Fibroblast of the aortic adventitia (primary cell): Measurements from ENCODE around the gene GPR42. TPM values are rescaled to one million over a fixed set of nuclear protein-coding genes. Genes with fewer than 3 reads are reported as not detected.

Source experiments
- DNase-seq: peaks from one replicate; pipeline ENCODE4 v3.0.0-alpha.2; 2010; ENCODE audit warnings: low read depth
- H3K4me3 ChIP-seq: 2 replicates; pipeline ENCODE4 v1.5.1; 2011; ENCODE audit warnings: low read depth, mild to moderate bottlenecking, control low read depth, low read length, moderate library complexity
- CTCF ChIP-seq: IDR thresholded peaks from 2 replicates; pipeline ENCODE4 v1.5.1; 2011; ENCODE audit warnings: mild to moderate bottlenecking, low read length, control low read depth, inconsistent platforms; ENCODE audit not compliant: insufficient read depth
- total RNA-seq: library from RNA; depleted of rRNA; stranded (reverse); fragments of >200 nt; gene quantifications from 2 replicates; pipeline ENCODE4 v1.2.3, GENCODE V29; 2012; ENCODE audit warnings: low replicate concordance

The GPR42 gene
- total RNA-seq, 1 donor = not detected

GRCh38 chr19:35346193-35347052, 24.4 kb upstream of the GPR42 start:
- no peak for TF ChIP-seq CTCF
- DNase-seq = no peak
- H3K4me3 ChIP-seq = no peak overlapping the region

- DNase-seq = no peak
- TF ChIP-seq CTCF = no peak
- H3K4me3 ChIP-seq = no peak within 1 kb of the TSS
These were observed 23.5 kb upstream of the GPR42 start, which contains the start of gene FFAR1 for GRCh38 chr19:35347171-35347929. Gene FFAR1, plus strand, starts transcription at chr19:35347902. Its CDS starts 3,650 bp downstream, at chr19:35351552.

GRCh38 chr19:35347930-35348298, 23.0 kb upstream of the GPR42 start:
- no peak overlapping the region for H3K4me3 ChIP-seq
- TF ChIP-seq CTCF = no peak
- no peak for DNase-seq

- no peak for TF ChIP-seq CTCF
- no peak for DNase-seq
- no peak overlapping the region for H3K4me3 ChIP-seq
These were observed 21.8 kb upstream of the GPR42 start for GRCh38 chr19:35348911-35349611.

- TF ChIP-seq CTCF = no peak
- no peak overlapping the region for H3K4me3 ChIP-seq
These were observed 21.0 kb upstream of the GPR42 start for GRCh38 chr19:35349614-35350521.

GRCh38 chr19:35350591-35350990, 20.3 kb upstream of the GPR42 start:
- TF ChIP-seq CTCF = no peak
- DNase-seq = no peak
- no peak overlapping the region for H3K4me3 ChIP-seq

More at GRCh38 chr19:35349614-35350521, 21.0 kb upstream of the GPR42 start:
- no peak for DNase-seq
